H1 (cell line): ENCODE data around the gene ADNP2. TPM values are rescaled to one million over a fixed set of nuclear protein-coding genes. Genes with fewer than 3 reads are reported as not detected.

Experiments
- CTCF ChIA-PET: fragments of 300-600 bp; sonication (Branson Sonifier 250); formaldehyde crosslinking; loops from one replicate; lab custom pipeline; 2021; ENCODE audit not compliant: partially characterized antibody; lab: Charles Lee
- POLR2A ChIA-PET: fragments of 300-600 bp; sonication (Branson Sonifier 250); formaldehyde crosslinking; loops from one replicate; lab custom pipeline; 2021; ENCODE audit warnings: inconsistent platforms; ENCODE audit not compliant: partially characterized antibody; lab: Charles Lee
- DNase-seq, 2 experiments: peaks; one replicate each; pipeline versions ENCODE4 v3.0.0 to v3.0.0-alpha.2; 2010 to 2022; ENCODE audit warnings: low spot score in 2 of 2, low read depth in 1 of 2, mixed read lengths in 1 of 2
- FAIRE-seq: peaks from 2 replicates; lab custom pipeline; 2011; peaks lifted over from hg19 to GRCh38; lab: Jason Lieb, UNC
- H2AFZ ChIP-seq: 2 replicates; pipeline ENCODE4 v1.8.1; 2012; ENCODE audit warnings: low read length, inconsistent platforms
- H2AK5ac ChIP-seq: 2 replicates; pipeline ENCODE4 v1.6.1; 2013; ENCODE audit warnings: low read depth, low read length
- H2BK120ac ChIP-seq: replicated peaks from 2 replicates; pipeline ENCODE3; 2013; ENCODE audit warnings: low read depth, low read length, inconsistent platforms
- H2BK12ac ChIP-seq: 2 replicates; pipeline ENCODE4 v1.6.1; 2013; ENCODE audit warnings: low read depth, low read length
- H2BK15ac ChIP-seq: 2 replicates; pipeline ENCODE4 v1.6.1; 2013; ENCODE audit warnings: low read length
- H2BK20ac ChIP-seq: 2 replicates; pipeline ENCODE4 v1.6.1; 2013; ENCODE audit warnings: low read length
- H2BK5ac ChIP-seq: 2 replicates; pipeline ENCODE4 v1.6.1; 2013; ENCODE audit warnings: low read depth, low read length
- H3K14ac ChIP-seq: 2 replicates; pipeline ENCODE4 v1.6.1; 2013; ENCODE audit warnings: inconsistent platforms; ENCODE audit not compliant: insufficient read length
- H3K18ac ChIP-seq: 2 replicates; pipeline ENCODE4 v1.6.1; 2013; ENCODE audit warnings: low read length; ENCODE audit errors: extremely low read depth
- H3K23ac ChIP-seq: 2 replicates; pipeline ENCODE4 v1.6.1; 2013; ENCODE audit warnings: inconsistent platforms; ENCODE audit not compliant: insufficient read length
- H3K23me2 ChIP-seq: 2 replicates; pipeline ENCODE4 v1.6.1; 2013; ENCODE audit warnings: low read depth, low read length
- H3K27ac ChIP-seq: 2 replicates; pipeline ENCODE4 v1.6.1; 2011; ENCODE audit warnings: low read depth, low read length, inconsistent platforms
- H3K27me3 ChIP-seq, 4 experiments: replicated peaks in 1 of 4; 1 replicate in 1 of 4; 2 replicates in 3 of 4; pipeline versions ENCODE4 v1.6.1 to v1.8.1; 2011 to 2013; ENCODE audit warnings: low read length in 3 of 4, mild to moderate bottlenecking in 3 of 4, inconsistent platforms in 2 of 4, mixed read lengths in 2 of 4, moderate library complexity in 1 of 4; ENCODE audit not compliant: control insufficient read depth in 3 of 4, insufficient read depth in 3 of 4; ENCODE audit errors: extremely low read depth in 1 of 4
- H3K36me3 ChIP-seq, 4 experiments: 2 replicates each; pipeline versions ENCODE4 v1.6.1 to v1.8.1; 2011 to 2013; ENCODE audit warnings: mild to moderate bottlenecking in 4 of 4, low read length in 3 of 4, moderate library complexity in 2 of 4, control low read depth in 1 of 4, inconsistent platforms in 1 of 4; ENCODE audit not compliant: insufficient read depth in 4 of 4, control insufficient read depth in 2 of 4
- H3K4ac ChIP-seq: replicated peaks from 2 replicates; pipeline ENCODE3; 2013; ENCODE audit warnings: low read length, low read depth, mixed read lengths, inconsistent platforms; ENCODE audit not compliant: insufficient read length
- H3K4me1 ChIP-seq, 4 experiments: replicated peaks in 1 of 4; 1 replicate in 1 of 4; 2 replicates in 3 of 4; pipeline versions ENCODE4 v1.6.1 to v1.8.1; 2011 to 2013; ENCODE audit warnings: low read length in 3 of 4, inconsistent platforms in 2 of 4, mixed read lengths in 1 of 4; ENCODE audit not compliant: insufficient read depth in 4 of 4, control insufficient read depth in 3 of 4
- H3K4me2 ChIP-seq, 2 experiments: 2 replicates each; pipeline versions ENCODE4 v1.6.1 to v1.8.1; 2011 to 2013; ENCODE audit warnings: low read depth in 2 of 2, low read length in 2 of 2, control low read depth in 1 of 2, inconsistent platforms in 1 of 2, mild to moderate bottlenecking in 1 of 2; ENCODE audit not compliant: insufficient read depth in 1 of 2
- H3K4me3 ChIP-seq, 4 experiments: fragments of 200-600, 300-600 bp in 1 of 4; sonication (generic), shearing (Covaris generic), sonication (Bioruptor Twin) in 1 of 4; 2 replicates each; pipeline versions ENCODE4 v1.5.1 to v1.8.1; 2011 to 2016; ENCODE audit warnings: low read length in 4 of 4, low read depth in 3 of 4, control low read depth in 2 of 4, inconsistent platforms in 2 of 4, mild to moderate bottlenecking in 2 of 4, mixed read lengths in 1 of 4, moderate library complexity in 1 of 4; ENCODE audit not compliant: insufficient read depth in 2 of 4; ENCODE audit errors: extremely low read depth in 1 of 4
- H3K56ac ChIP-seq: replicated peaks from 2 replicates; pipeline ENCODE3; 2013; ENCODE audit warnings: low read depth, mild to moderate bottlenecking, mixed read lengths, low read length, inconsistent platforms; ENCODE audit not compliant: insufficient read length
- H3K79me1 ChIP-seq: 2 replicates; pipeline ENCODE4 v1.6.1; 2013; ENCODE audit warnings: low read depth, low read length, control low read depth
- H3K79me2 ChIP-seq, 2 experiments: 2 replicates each; pipeline versions ENCODE4 v1.6.1 to v1.8.1; 2012 to 2013; ENCODE audit warnings: low read length in 2 of 2, mild to moderate bottlenecking in 2 of 2, inconsistent platforms in 1 of 2; ENCODE audit not compliant: insufficient read depth in 2 of 2, control insufficient read depth in 1 of 2
- H3K9ac ChIP-seq, 4 experiments: replicated peaks in 1 of 4; 1 replicate in 1 of 4; 2 replicates in 3 of 4; pipeline versions ENCODE4 v1.6.1 to v1.8.1; 2011 to 2013; ENCODE audit warnings: low read depth in 3 of 4, low read length in 3 of 4, control low read depth in 2 of 4, mild to moderate bottlenecking in 2 of 4, moderate library complexity in 2 of 4, inconsistent platforms in 1 of 4; ENCODE audit errors: extremely low read depth in 1 of 4
- H3K9me3 ChIP-seq, 2 experiments: 2 replicates each; pipeline versions ENCODE4 v1.6.1 to v1.8.1; 2012 to 2013; ENCODE audit warnings: mild to moderate bottlenecking in 2 of 2, moderate library complexity in 2 of 2, control low read depth in 1 of 2, inconsistent platforms in 1 of 2, low read depth in 1 of 2, low read length in 1 of 2, mixed read lengths in 1 of 2; ENCODE audit not compliant: insufficient read depth in 2 of 2
- H4K20me1 ChIP-seq, 2 experiments: replicated peaks in 1 of 2; 2 replicates each; pipeline versions ENCODE3 to v1.8.1; 2011 to 2013; ENCODE audit warnings: inconsistent platforms in 2 of 2, low read length in 2 of 2, mild to moderate bottlenecking in 1 of 2; ENCODE audit not compliant: insufficient read depth in 2 of 2, control insufficient read depth in 1 of 2
- H4K5ac ChIP-seq: 2 replicates; pipeline ENCODE4 v1.6.1; 2013; ENCODE audit warnings: low read length, low read depth, mixed read lengths, inconsistent platforms; ENCODE audit not compliant: insufficient read length
- H4K8ac ChIP-seq: 2 replicates; pipeline ENCODE4 v1.8.0; 2013; ENCODE audit warnings: mild to moderate bottlenecking, moderate library complexity, low read length, inconsistent platforms; ENCODE audit not compliant: insufficient read depth; ENCODE audit errors: extremely low read depth
- H4K91ac ChIP-seq: replicated peaks from 2 replicates; pipeline ENCODE3; 2013; ENCODE audit warnings: low read length, mixed read lengths, inconsistent platforms; ENCODE audit not compliant: insufficient read length
- RFX5 ChIP-seq: IDR thresholded peaks from 2 replicates; pipeline ENCODE4 v1.6.1; 2011; ENCODE audit warnings: low read depth, low read length, improper control_type of control experiment, borderline replicate concordance
- SRF ChIP-seq: IDR thresholded peaks from 2 replicates; pipeline ENCODE4 v1.6.1; 2011; ENCODE audit warnings: mild to moderate bottlenecking, low read depth, low read length, moderate library complexity
- WGBS, 2 experiments: shearing (Covaris generic) in 1 of 2; methylation state at CpG; one replicate each; pipeline versions ENCODE4 v1.1.6 to v1.1.7; 2013 to 2015; ENCODE audit warnings: low lambda C conversion rate in 2 of 2, mixed read lengths in 2 of 2, inconsistent platforms in 1 of 2, low coverage in 1 of 2, missing lambda C conversion rate in 1 of 2; ENCODE audit not compliant: insufficient replicate concordance in 2 of 2, insufficient coverage in 1 of 2, insufficient read length in 1 of 2; ENCODE audit errors: extremely low coverage in 1 of 2, missing lambda C conversion rate in 1 of 2; 5-methylcytosine and 5-hydroxymethylcytosine counted together
- polyA plus RNA-seq, 7 experiments: library from polyadenylated mRNA; depleted of rRNA in 3 of 7; stranded (reverse) in 5 of 7; unstranded in 2 of 7; fragments of >200 nt in 5 of 7; fragments of 200-250 nt in 2 of 7; gene quantifications; 1 replicate in 5 of 7; 2 replicates in 1 of 7; 4 replicates in 1 of 7; pipeline versions ENCODE4 v1.2.1 to v1.2.3, GENCODE V29; 2011 to 2013; ENCODE audit warnings: missing spikeins in 2 of 7, mixed read lengths in 2 of 7
- total RNA-seq: library from RNA; stranded (reverse); fragmentation: NEBNext Ultra II Directional; extraction: Animal tissue kit (Norgen Biotek cat#: 25700); gene quantifications from 2 replicates; pipeline ENCODE4 v1.2.1, GENCODE V29; 2021
- TF ChIP-seq, protein P1 (sequence below): IDR thresholded peaks from 2 replicates; pipeline ENCODE4 v1.6.1; 2012; ENCODE audit warnings: low read length, inconsistent platforms

ADNP2 gene
- total and polyA plus RNA-seq, 2 of the 8 experiments (the other 6 are each of a cell fraction or from before 2014, with no cell fraction given): 25.1 to 61.6 TPM

DNA sequence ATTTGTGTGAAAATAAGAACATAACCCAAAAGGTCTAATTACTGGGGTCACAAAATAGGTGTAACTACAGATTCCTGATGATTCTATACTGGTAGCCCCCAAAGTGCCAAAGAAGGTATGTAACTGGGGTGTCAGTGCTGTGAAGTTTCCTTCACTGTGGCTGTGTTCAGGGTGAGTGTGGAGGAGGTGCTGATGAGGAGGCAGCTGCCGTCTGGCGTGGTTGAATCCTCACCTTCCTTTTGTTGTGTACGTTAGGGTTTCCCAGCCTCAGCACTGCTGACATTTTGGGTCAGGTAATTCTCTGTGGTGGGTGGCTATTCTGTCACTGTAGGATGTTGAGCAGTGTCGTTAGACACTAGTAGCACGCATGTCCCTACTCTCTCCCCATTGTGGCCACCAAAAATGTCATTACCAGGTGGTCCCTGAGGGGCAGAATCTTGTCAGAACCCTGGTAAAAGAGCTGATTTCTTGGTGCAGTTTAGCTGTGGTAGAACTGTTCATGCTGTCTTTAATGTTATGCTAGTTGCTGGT is 31.5 kb downstream of the ADNP2 start:
- POLR2A ChIA-PET: interaction anchor here (0.9 to 2.1 kb wide), 4 partner anchors 10 to 31 kb away, joined by 3 to 6 read pairs (median 4); no protein-coding TSS in a partner anchor
- TF ChIP-seq SRF (no peak), RFX5 (no peak)
- TF ChIP-seq, protein P1, sequence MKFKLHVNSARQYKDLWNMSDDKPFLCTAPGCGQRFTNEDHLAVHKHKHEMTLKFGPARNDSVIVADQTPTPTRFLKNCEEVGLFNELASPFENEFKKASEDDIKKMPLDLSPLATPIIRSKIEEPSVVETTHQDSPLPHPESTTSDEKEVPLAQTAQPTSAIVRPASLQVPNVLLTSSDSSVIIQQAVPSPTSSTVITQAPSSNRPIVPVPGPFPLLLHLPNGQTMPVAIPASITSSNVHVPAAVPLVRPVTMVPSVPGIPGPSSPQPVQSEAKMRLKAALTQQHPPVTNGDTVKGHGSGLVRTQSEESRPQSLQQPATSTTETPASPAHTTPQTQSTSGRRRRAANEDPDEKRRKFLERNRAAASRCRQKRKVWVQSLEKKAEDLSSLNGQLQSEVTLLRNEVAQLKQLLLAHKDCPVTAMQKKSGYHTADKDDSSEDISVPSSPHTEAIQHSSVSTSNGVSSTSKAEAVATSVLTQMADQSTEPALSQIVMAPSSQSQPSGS: no peak

More for the DNA sequence above, 31.5 kb downstream of the ADNP2 start:
- Histone ChIP-seq H3K23me2 (no peaks in the 10 kb centered on the region), H4K91ac (no peak overlapping the region), H3K4ac (no peak overlapping the region), H4K5ac (no peak overlapping the region), H3K14ac (no peak overlapping the region), H3K23ac (no peak overlapping the region), H3K79me1 (peaks cover 9% of the 10 kb centered on the region; the same call in 1 of the 2 replicates), H3K18ac (no peak overlapping the region), H2BK20ac (no peak overlapping the region), H3K9me3 (no peaks in the 10 kb centered on the region), H3K9ac (no peak overlapping the region), H2BK120ac (no peak overlapping the region), H3K27me3 (no peaks in the 10 kb centered on the region), H3K36me3 (peaks cover 19 to 58% (median 31%) of the 10 kb centered on the region in 4 experiments), H4K8ac (no peak overlapping the region), H2AK5ac (no peak overlapping the region), H3K4me3 (no peak overlapping the region), H3K4me1 (0 out of 7 replicates have a peak, but pooled peaks cover 0 to 5% (median 0%) of the 10 kb centered on the region in 4 experiments), H3K27ac (no peak overlapping the region), H2BK15ac (no peak overlapping the region), H3K4me2 (no peak overlapping the region), H3K79me2 (0 out of 4 replicates have a peak, but pooled peaks cover 0 to 12% of the 10 kb centered on the region in 2 experiments), H4K20me1 (peaks cover 0 to 17% of the 10 kb centered on the region in 2 experiments), H3K56ac (no peak overlapping the region), H2BK12ac (no peak overlapping the region), H2BK5ac (no peak overlapping the region), H2AFZ (no peak overlapping the region)
- WGBS, 2 experiments: 82% methylated on average over 5 of the region's 5 CpGs; no CpG with 5 or more reads in 1 of the 2 experiments
- FAIRE-seq: no peak
- DNase-seq: no peak
- CTCF ChIA-PET: interaction anchor here (0.6 to 4.6 kb wide), 6 partner anchors 10 to 300 kb away, joined by 3 to 39 read pairs (median 4); no protein-coding TSS in a partner anchor
